ENCODE results near the gene CELSR2.

The CELSR2 gene

DNA sequence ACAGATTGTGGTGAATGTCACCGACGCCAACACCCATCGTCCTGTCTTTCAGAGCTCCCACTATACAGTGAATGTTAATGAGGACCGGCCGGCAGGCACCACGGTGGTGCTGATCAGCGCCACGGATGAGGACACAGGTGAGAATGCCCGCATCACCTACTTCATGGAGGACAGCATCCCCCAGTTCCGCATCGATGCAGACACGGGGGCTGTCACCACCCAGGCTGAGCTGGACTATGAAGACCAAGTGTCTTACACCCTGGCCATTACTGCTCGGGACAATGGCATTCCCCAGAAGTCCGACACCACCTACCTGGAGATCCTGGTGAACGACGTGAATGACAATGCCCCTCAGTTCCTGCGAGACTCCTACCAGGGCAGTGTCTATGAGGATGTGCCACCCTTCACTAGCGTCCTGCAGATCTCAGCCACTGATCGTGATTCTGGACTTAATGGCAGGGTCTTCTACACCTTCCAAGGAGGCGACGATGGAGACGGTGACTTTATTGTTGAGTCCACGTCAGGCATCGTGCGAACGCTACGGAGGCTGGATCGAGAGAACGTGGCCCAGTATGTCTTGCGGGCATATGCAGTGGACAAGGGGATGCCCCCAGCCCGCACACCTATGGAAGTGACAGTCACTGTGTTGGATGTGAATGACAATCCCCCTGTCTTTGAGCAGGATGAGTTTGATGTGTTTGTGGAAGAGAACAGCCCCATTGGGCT lies 3.0 kb downstream of the CELSR2 start:
- Histone ChIP-seq H3K36me3 (no peaks in the 10 kb centered on the region; the same call in 1 of the 2 replicates), H3K9me3 (no peaks in the 10 kb centered on the region), H3K4me3 (ENCODE audit: low read depth, low read length) (no peak overlapping the region), H3K27me3 (no peaks in the 10 kb centered on the region), H3K4me1 (peaks cover 30% of the 10 kb centered on the region)
- DNase-seq = no peak
- no peak for TF ChIP-seq CTCF (IDR thresholded peaks at IDR 0.05; ENCODE audit: low read depth, low read length)

DNA sequence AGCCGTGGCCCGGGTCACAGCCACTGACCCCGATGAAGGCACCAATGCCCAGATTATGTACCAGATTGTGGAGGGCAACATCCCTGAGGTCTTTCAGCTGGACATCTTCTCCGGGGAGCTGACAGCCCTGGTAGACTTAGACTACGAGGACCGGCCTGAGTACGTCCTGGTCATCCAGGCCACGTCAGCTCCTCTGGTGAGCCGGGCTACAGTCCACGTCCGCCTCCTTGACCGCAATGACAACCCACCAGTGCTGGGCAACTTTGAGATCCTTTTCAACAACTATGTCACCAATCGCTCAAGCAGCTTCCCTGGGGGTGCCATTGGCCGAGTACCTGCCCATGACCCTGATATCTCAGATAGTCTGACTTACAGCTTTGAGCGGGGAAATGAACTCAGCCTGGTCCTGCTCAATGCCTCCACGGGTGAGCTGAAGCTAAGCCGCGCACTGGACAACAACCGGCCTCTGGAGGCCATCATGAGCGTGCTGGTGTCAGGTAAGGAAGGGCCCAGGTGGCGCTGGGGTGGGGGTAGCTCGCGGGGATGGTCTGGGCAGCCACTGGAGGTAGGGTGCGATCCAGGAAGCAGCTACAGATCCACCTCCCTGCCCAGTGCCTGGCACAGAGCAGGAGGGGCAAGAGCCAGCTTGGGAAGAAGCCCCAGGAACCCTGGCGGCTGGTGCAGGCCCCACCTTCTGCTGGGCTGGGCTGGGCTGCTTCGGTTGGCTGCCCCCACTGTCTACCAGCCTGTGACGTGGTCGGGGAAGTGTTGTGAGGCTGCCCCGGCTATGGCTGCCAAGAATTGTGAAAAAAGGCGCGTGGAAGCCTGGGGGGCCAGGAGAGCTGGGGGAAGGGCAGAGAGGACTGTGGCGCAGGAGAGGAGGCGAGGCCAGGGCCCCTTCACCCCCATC lies 3.8 kb downstream of the CELSR2 start:
- Histone ChIP-seq H3K27me3 (no peaks in the 10 kb centered on the region), H3K4me3 (ENCODE audit: low read depth, low read length) (peak overlapping the region; percentile 46), H3K9me3 (no peaks in the 10 kb centered on the region), H3K4me1 (peaks cover 30% of the 10 kb centered on the region), H3K36me3 (no peaks in the 10 kb centered on the region; the same call in 1 of the 2 replicates)
- TF ChIP-seq CTCF (IDR thresholded peaks at IDR 0.05; ENCODE audit: low read depth, low read length) = no peak
- DNase-seq = peak; percentile 83

GRCh38 chr1:109253803-109254620 lies 4.7 kb downstream of the CELSR2 start:
- DNase-seq = peak; percentile 64
- Histone ChIP-seq H3K4me1 (peaks cover 28% of the 10 kb centered on the region), H3K36me3 (peaks cover 6% of the 10 kb centered on the region), H3K4me3 (ENCODE audit: low read depth, low read length) (peak overlapping the region; percentile 46), H3K9me3 (no peaks in the 10 kb centered on the region), H3K27me3 (no peaks in the 10 kb centered on the region)
- TF ChIP-seq CTCF (IDR thresholded peaks at IDR 0.05; ENCODE audit: low read depth, low read length) = peak; percentile 13; the same call in 1 of the 2 replicates

GRCh38 chr1:109254621-109255096 lies 5.3 kb downstream of the CELSR2 start:
- peaks cover 26% of the 10 kb centered on the region for H3K4me1 ChIP-seq

More at GRCh38 chr1:109254621-109255096, 5.3 kb downstream of the CELSR2 start:
- no peak for TF ChIP-seq CTCF (IDR thresholded peaks at IDR 0.05; ENCODE audit: low read depth, low read length)
- peak; percentile 15 for DNase-seq
- no peaks in the 10 kb centered on the region for H3K27me3 ChIP-seq
- peaks cover 8% of the 10 kb centered on the region for H3K36me3 ChIP-seq
- H3K9me3 ChIP-seq = no peaks in the 10 kb centered on the region
- peak overlapping the region; percentile 46 for H3K4me3 ChIP-seq (ENCODE audit: low read depth, low read length)
